Endothelial cell of umbilical vein (primary cell): ENCODE data around the gene CEP83. TPM values are rescaled to one million over a fixed set of nuclear protein-coding genes. Genes with fewer than 3 reads are reported as not detected.
A peak's percentile ranks its signal among the peaks of the same experiment; 100 is the strongest.

Experiments used
- BruUV-seq: library from RNA; stranded (reverse); fragments of 400-500 nt; replicated peaks from 2 replicates; lab custom pipeline; 2021; lab: Mats Ljungman, UMichigan
- CTCF ChIA-PET: fragments of 300-600, 350-600 bp; sonication (Branson Sonifier 250); formaldehyde crosslinking; loops from one replicate; lab custom pipeline; 2021; ENCODE audit warnings: antibody characterized with exemption, inconsistent platforms; lab: Charles Lee
- POLR2A ChIA-PET: fragments of 300-600, 350-600 bp; sonication (Branson Sonifier 250); formaldehyde crosslinking; loops from one replicate; lab custom pipeline; 2021; ENCODE audit warnings: antibody characterized with exemption, inconsistent platforms; lab: Charles Lee
- DNase-seq: peaks from one replicate; pipeline ENCODE4 v3.0.0-alpha.2; 2011; ENCODE audit warnings: low read depth, low spot score
- FAIRE-seq: peaks from 2 replicates; lab custom pipeline; 2011; peaks lifted over from hg19 to GRCh38; lab: Jason Lieb, UNC
- H2AFZ ChIP-seq: 2 replicates; pipeline ENCODE4 v1.6.0; 2012; ENCODE audit warnings: low read depth, low read length, control low read depth, inconsistent platforms
- H3K27ac ChIP-seq: 2 replicates; pipeline ENCODE4 v1.5.1; 2011; ENCODE audit warnings: low read depth, mild to moderate bottlenecking, control low read depth, low read length, moderate library complexity; ENCODE audit not compliant: insufficient read depth
- H3K27me3 ChIP-seq, 2 experiments: 2 replicates each; pipeline versions ENCODE4 v1.6.0 to v1.6.1; 2011; ENCODE audit warnings: low read length in 2 of 2, mixed read lengths in 1 of 2; ENCODE audit not compliant: control insufficient read depth in 2 of 2, insufficient read depth in 2 of 2
- H3K36me3 ChIP-seq, 2 experiments: 2 replicates in 1 of 2; 3 replicates in 1 of 2; pipeline ENCODE4 v1.5.1; 2011; ENCODE audit warnings: low read length in 2 of 2, mild to moderate bottlenecking in 1 of 2, moderate library complexity in 1 of 2; ENCODE audit not compliant: control insufficient read depth in 2 of 2, insufficient read depth in 2 of 2; ENCODE audit errors: extremely low read depth in 1 of 2
- H3K4me1 ChIP-seq: 3 replicates; pipeline ENCODE4 v1.5.1; 2011; ENCODE audit warnings: mild to moderate bottlenecking, low read length; ENCODE audit not compliant: control insufficient read depth, insufficient read depth; ENCODE audit errors: extremely low read depth
- H3K4me2 ChIP-seq: 2 replicates; pipeline ENCODE4 v1.6.1; 2011; ENCODE audit warnings: low read length, control low read depth, mixed read lengths; ENCODE audit not compliant: insufficient read depth
- H3K4me3 ChIP-seq, 3 experiments: fragments of 200-600 bp in 1 of 3; sonication (generic), shearing (Covaris generic) in 1 of 3; replicated peaks in 1 of 3; 2 replicates each; pipeline ENCODE4 v1.5.1; 2011 to 2016; ENCODE audit warnings: control low read depth in 3 of 3, low read length in 3 of 3, mild to moderate bottlenecking in 2 of 3, inconsistent platforms in 1 of 3, low read depth in 1 of 3, moderate library complexity in 1 of 3; ENCODE audit not compliant: insufficient read depth in 1 of 3
- H3K79me2 ChIP-seq: 2 replicates; pipeline ENCODE4 v1.6.0; 2012; ENCODE audit warnings: low read length, inconsistent platforms; ENCODE audit not compliant: control insufficient read depth, insufficient read depth
- H3K9ac ChIP-seq: replicated peaks from 2 replicates; pipeline ENCODE3; 2011; ENCODE audit warnings: low read length, control low read depth; ENCODE audit not compliant: insufficient read depth; ENCODE audit errors: extremely low read depth
- H3K9me1 ChIP-seq: replicated peaks from 3 replicates; pipeline ENCODE4 v1.6.0; 2011; ENCODE audit warnings: mild to moderate bottlenecking, low read length; ENCODE audit not compliant: control insufficient read depth, insufficient read depth; ENCODE audit errors: extremely low read depth
- H3K9me3 ChIP-seq: replicated peaks from 2 replicates; pipeline ENCODE4 v1.5.1; 2012; ENCODE audit warnings: low read length, inconsistent platforms; ENCODE audit not compliant: control insufficient read depth, insufficient read depth
- H4K20me1 ChIP-seq: replicated peaks from 2 replicates; pipeline ENCODE3; 2011; ENCODE audit warnings: mild to moderate bottlenecking, low read length; ENCODE audit not compliant: control insufficient read depth, insufficient read depth; ENCODE audit errors: extremely low read depth
- CTCF ChIP-seq, 2 donors: IDR thresholded peaks; 1 replicate in 1 of 2; 2 replicates in 1 of 2; pipeline ENCODE4 v1.5.1; 2011; ENCODE audit warnings: low read length in 2 of 2, mild to moderate bottlenecking in 2 of 2, moderate library complexity in 2 of 2, control low read depth in 1 of 2, inconsistent platforms in 1 of 2, low read depth in 1 of 2; ENCODE audit not compliant: insufficient read depth in 1 of 2; ENCODE audit errors: extremely low read depth in 1 of 2
- EZH2 ChIP-seq: IDR thresholded peaks from 2 replicates; pipeline ENCODE4 v1.6.1; 2012; ENCODE audit warnings: borderline replicate concordance, low read depth, mild to moderate bottlenecking, moderate library complexity, low read length, inconsistent platforms; ENCODE audit not compliant: severe bottlenecking
- FOS ChIP-seq: IDR thresholded peaks from 2 replicates; pipeline ENCODE4 v1.6.1; 2011; ENCODE audit warnings: mild to moderate bottlenecking, low read length, moderate library complexity, borderline replicate concordance; ENCODE audit not compliant: insufficient read depth
- GATA2 ChIP-seq: IDR thresholded peaks from 2 replicates; pipeline ENCODE4 v1.7.0; 2011; ENCODE audit warnings: low read depth, mild to moderate bottlenecking, moderate library complexity, mixed read lengths, low read length; ENCODE audit not compliant: insufficient read length, insufficient read depth
- JUN ChIP-seq: IDR thresholded peaks from 2 replicates; pipeline ENCODE4 v1.6.1; 2011; ENCODE audit warnings: borderline replicate concordance, low read depth; ENCODE audit not compliant: insufficient read length, insufficient read depth
- MAX ChIP-seq: IDR thresholded peaks from 2 replicates; pipeline ENCODE4 v1.6.1; 2011; ENCODE audit not compliant: insufficient read depth, insufficient read length
- MYC ChIP-seq: IDR thresholded peaks from one replicate; pipeline ENCODE4 v1.6.1; 2011; ENCODE audit warnings: mild to moderate bottlenecking, low read depth, low read length
- POLR2A ChIP-seq: IDR thresholded peaks from 2 replicates; pipeline ENCODE4 v1.6.1; 2012; ENCODE audit warnings: low read depth, mild to moderate bottlenecking, control low read depth, low read length
- POLR2AphosphoS5 ChIP-seq: IDR thresholded peaks from 2 replicates; pipeline ENCODE4 v1.6.1; 2012; ENCODE audit warnings: low read depth, mild to moderate bottlenecking, control low read depth, low read length, moderate library complexity; ENCODE audit not compliant: insufficient read depth
- dilution Hi-C: fragments of 300-500 bp; cut with MboI; formaldehyde crosslinking; loops from one replicate; pipeline ENCODE4 v1.15.0; 2019; ENCODE audit warnings: low sequenced_read_pairs; ENCODE audit not compliant: extremely low pct_ligation_motif_present
- intact Hi-C: fragments of 100-400 bp; cut with micrococcal nuclease; formaldehyde crosslinking; loops from one replicate; pipeline ENCODE4 v1.10.0; 2022
- polyA plus RNA-seq, 4 experiments: library from polyadenylated mRNA; depleted of rRNA in 3 of 4; stranded (reverse) in 3 of 4; unstranded in 1 of 4; fragments of >200 nt; gene quantifications; 2 replicates each; pipeline versions ENCODE4 v1.2.1 to v1.2.3, GENCODE V29; 2011 to 2012; ENCODE audit warnings: missing spikeins in 1 of 4
- total RNA-seq: library from RNA; stranded (reverse); gene quantifications from 2 replicates; pipeline ENCODE4 v1.2.3, GENCODE V29; 2021

CEP83 gene
- total and polyA plus RNA-seq, 2 donors (not counting 3 experiments of a cell fraction or from before 2014, with no cell fraction given): 2.9 to 15.3 TPM

GRCh38 chr12:94460616-94460959 lies 921 bp upstream of the CEP83 start:
- BruUV-seq: no TSS peak
- H3K27me3 ChIP-seq: no peaks in the 10 kb centered on the region
- H2AFZ ChIP-seq: peak overlapping the region; percentile 63
- peak overlapping the region; percentile 66 to 92 (median 87) for H3K4me3 ChIP-seq
- H4K20me1 ChIP-seq: no peaks in the 10 kb centered on the region
- peak overlapping the region; percentile 80 for H3K4me2 ChIP-seq
- H3K9ac ChIP-seq: peak overlapping the region; percentile 90
- dilution Hi-C loops: no loop called here
- peaks cover 9% of the 10 kb centered on the region for H3K79me2 ChIP-seq
- CTCF ChIA-PET: no interaction called here
- H3K9me3 ChIP-seq: no peaks in the 10 kb centered on the region
- POLR2A ChIA-PET: no interaction called here
- H3K36me3 ChIP-seq: no peaks in the 10 kb centered on the region
- FAIRE-seq (peak; percentile 70), DNase-seq (no peak)
- no peaks in the 10 kb centered on the region for H3K9me1 ChIP-seq
- intact Hi-C loops: no loop called here
- TF ChIP-seq EZH2 (no peak), MYC (no peak), GATA2 (no peak), MAX (no peak)
- H3K4me1 ChIP-seq: peaks cover 11% of the 10 kb centered on the region
- peak overlapping the region; percentile 79 for H3K27ac ChIP-seq

- Histone ChIP-seq H3K9me1 (no peaks in the 10 kb centered on the region), H3K4me1 (peaks cover 11% of the 10 kb centered on the region), H4K20me1 (no peaks in the 10 kb centered on the region), H2AFZ (peak overlapping the region; percentile 63), H3K79me2 (peaks cover 18% of the 10 kb centered on the region), H3K9ac (peak overlapping the region; percentile 90), H3K27ac (peak overlapping the region; percentile 79), H3K36me3 (no peaks in the 10 kb centered on the region), H3K27me3 (no peaks in the 10 kb centered on the region), H3K4me2 (peak overlapping the region; percentile 93), H3K4me3 (peak overlapping the region; percentile 66 to 92 (median 87)), H3K9me3 (no peaks in the 10 kb centered on the region)
- intact Hi-C loops: no loop called here
- CTCF ChIA-PET: interaction anchor here (0.7 to 1.4 kb wide), 5 partner anchors 24 to 956 kb away, joined by 3 to 5 read pairs (median 4); no protein-coding TSS in a partner anchor
- FAIRE-seq: peak; percentile 65
- no peak for TF ChIP-seq FOS
- no peak for TF ChIP-seq POLR2AphosphoS5
- TF ChIP-seq GATA2: no peak
- TF ChIP-seq EZH2: no peak
- TF ChIP-seq MAX: no peak
- no peak for TF ChIP-seq CTCF (IDR thresholded peaks at IDR 0.05; ENCODE audit: extremely low read depth in 1 of 2, insufficient read depth in 1 of 2, low read depth in 1 of 2, low read length in 2 of 2)
- TF ChIP-seq JUN: no peak
- no peak for TF ChIP-seq POLR2A
- no peak for TF ChIP-seq MYC
- dilution Hi-C loops: no loop called here
- no peak for DNase-seq
- POLR2A ChIA-PET: interaction anchor here (0.6 to 0.8 kb wide), 2 partner anchors 17 to 1073 kb away, joined by 3 to 6 read pairs; no protein-coding TSS in a partner anchor
- TSS peak; percentile 70 for BruUV-seq
These were observed 565 bp downstream of the CEP83 start for GRCh38 chr12:94458877-94459727.
